ENCODE results near the gene RBPMS2.

The RBPMS2 gene

GRCh38 chr15:64713592-64713991, 61.8 kb downstream of the RBPMS2 start:
- no peak for TF ChIP-seq CTCF (IDR thresholded peaks at IDR 0.05; ENCODE audit: low read depth, low read length)
- H3K4me3 ChIP-seq (replicated peaks in 1 of 2; ENCODE audit: low read depth in 2 of 2, low read length in 2 of 2): no peak overlapping the region
- no peak for DNase-seq (ENCODE audit: low read depth in 2 of 2)

DNA sequence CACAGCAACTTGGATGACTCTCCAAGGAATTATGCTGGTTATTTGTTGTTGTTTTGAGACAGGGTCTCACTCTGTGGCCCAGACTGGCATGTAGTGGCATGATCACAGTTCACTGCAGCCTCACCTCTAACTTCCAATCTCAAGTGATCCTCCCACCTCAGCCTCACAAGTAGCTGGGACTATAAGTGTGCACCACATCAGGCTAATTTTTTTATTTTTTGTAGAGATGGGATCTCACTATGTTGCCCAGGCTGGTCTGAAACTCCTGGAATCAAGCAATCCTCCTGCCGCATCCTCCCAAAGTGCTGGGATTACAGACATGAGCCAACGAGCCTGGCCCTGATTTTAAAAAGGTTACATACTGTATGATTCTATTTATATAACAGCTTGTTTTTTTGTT, 63.0 kb downstream of the RBPMS2 start:
- H3K4me3 ChIP-seq (replicated peaks in 1 of 2; ENCODE audit: low read depth in 2 of 2, low read length in 2 of 2): no peak overlapping the region
- DNase-seq (ENCODE audit: low read depth in 2 of 2): no peak
- no peak for TF ChIP-seq CTCF (IDR thresholded peaks at IDR 0.05; ENCODE audit: low read depth, low read length)

DNA sequence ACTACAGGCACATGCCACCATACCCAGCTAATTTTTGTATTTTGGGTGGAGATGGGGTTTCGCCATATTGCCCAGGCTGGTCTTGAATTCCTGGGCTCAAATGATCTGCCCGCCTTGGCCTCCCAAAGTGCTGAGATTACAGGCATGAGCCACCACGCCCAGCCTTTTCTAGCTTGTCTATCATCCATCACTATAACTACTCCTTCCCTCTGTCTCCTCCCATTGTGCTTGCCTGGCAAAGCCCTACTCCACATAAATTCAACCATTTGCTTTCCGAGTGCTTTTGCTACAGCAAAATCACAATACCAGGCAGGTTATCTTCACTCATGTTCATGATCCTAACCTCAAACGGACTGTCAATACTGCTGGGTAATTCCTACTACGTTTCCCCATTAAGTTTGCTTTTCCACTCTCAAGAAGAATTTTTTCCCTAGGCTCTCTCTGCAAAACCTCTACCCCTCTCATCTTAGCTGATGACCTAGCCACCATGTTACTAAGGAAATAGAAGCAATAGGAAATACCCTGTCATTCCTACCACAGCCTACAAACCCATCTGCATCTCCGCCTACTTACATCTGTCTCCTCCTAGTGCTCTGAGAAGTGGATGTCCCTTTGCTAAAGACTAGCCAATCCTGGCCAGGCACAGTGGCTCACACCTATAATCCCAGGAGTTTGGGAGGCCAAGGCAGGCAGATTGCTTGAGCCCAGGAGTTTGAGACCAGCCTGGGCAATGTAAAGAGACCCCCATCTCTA, 64.5 kb downstream of the RBPMS2 start:
- no peak for TF ChIP-seq CTCF (IDR thresholded peaks at IDR 0.05; ENCODE audit: low read depth, low read length)
- no peak for DNase-seq (ENCODE audit: low read depth in 2 of 2)
- H3K4me3 ChIP-seq (replicated peaks in 1 of 2; ENCODE audit: low read depth in 2 of 2, low read length in 2 of 2): no peak overlapping the region

- H3K4me3 ChIP-seq (replicated peaks in 1 of 2; ENCODE audit: low read depth in 2 of 2, low read length in 2 of 2): no peak overlapping the region
- no peak for DNase-seq (ENCODE audit: low read depth in 2 of 2)
- no peak for TF ChIP-seq CTCF (IDR thresholded peaks at IDR 0.05; ENCODE audit: low read depth, low read length)
These were observed 69.1 kb downstream of the RBPMS2 start for GRCh38 chr15:64706011-64706911.

DNA sequence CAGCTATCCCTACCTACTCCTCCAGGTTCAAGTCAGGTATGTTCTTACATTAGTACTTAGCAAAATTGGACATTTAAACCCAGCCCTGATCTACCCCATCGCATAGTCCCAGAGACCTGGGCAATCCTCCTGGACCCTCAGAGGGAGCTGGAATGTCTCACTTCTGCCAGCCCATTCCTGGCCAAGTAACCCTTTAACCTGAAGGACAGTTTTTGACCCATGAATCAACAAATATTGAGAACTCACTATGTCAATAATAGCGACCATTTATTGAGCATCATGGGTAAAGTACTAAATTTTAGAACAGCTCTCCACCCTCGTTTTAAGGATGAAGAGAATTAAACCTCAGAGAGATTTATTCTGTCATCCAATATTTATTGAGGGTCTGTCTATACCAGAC, 70.4 kb downstream of the RBPMS2 start:
- no peak for DNase-seq (ENCODE audit: low read depth in 2 of 2)
- H3K4me3 ChIP-seq (replicated peaks in 1 of 2; ENCODE audit: low read depth in 2 of 2, low read length in 2 of 2): no peak overlapping the region
- no peak for TF ChIP-seq CTCF (IDR thresholded peaks at IDR 0.05; ENCODE audit: low read depth, low read length)

DNA sequence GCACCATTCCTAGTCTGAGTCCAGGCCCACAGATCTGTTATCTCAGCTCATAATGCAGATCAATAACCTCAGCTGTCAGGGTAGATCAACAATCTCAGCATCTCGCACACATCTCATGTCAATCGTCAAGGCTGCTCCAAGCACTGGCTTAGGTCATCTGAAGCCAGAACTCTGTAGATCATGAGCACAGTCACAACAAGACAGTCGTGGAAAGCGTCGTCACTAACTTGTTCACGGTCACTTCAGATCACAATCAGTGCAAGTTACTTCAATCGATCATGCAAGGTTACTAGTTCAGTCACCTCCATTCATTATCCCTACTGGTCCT, 71.8 kb downstream of the RBPMS2 start:
- no peak for DNase-seq (ENCODE audit: low read depth in 2 of 2)
- no peak for TF ChIP-seq CTCF (IDR thresholded peaks at IDR 0.05; ENCODE audit: low read depth, low read length)
- peak overlapping the region; percentile 48 to 70 for H3K4me3 ChIP-seq (replicated peaks in 1 of 2; ENCODE audit: low read depth in 2 of 2, low read length in 2 of 2)

All from cardiac fibroblast (primary cell).